Muscle of back (tissue), 11 donors: Measurements from ENCODE around the gene TMEM131L. TPM values are rescaled to one million over a fixed set of nuclear protein-coding genes. Genes with fewer than 3 reads are reported as not detected.
"Not testable (repeated sequence)": the region's sequence is repeated elsewhere in the genome, so short reads cannot be mapped to it uniquely, and the experiment has no call there.

Experiments
- DNase-seq, 3 donors: peaks; one replicate each; pipeline versions ENCODE4 v3.0.0 to v3.0.0-alpha.2; 2013
- polyA plus RNA-seq, 10 donors: library from polyadenylated mRNA; unstranded; fragments of 120-200 nt; gene quantifications; one replicate each; pipeline ENCODE4 v1.2.1, GENCODE V29; 2013; ENCODE audit not compliant: insufficient read length in 10 of 10

The TMEM131L gene
- polyA plus RNA-seq, 10 donors: 31.5 to 66.6 (median 49.6) TPM

- DNase-seq: peak in 1 of 3 donors; percentile 94
Observed at GRCh38 chr4:153541456-153542096, 75.4 kb downstream of the TMEM131L start.

- DNase-seq: no peak
Observed at GRCh38 chr4:153542131-153542530, 76.0 kb downstream of the TMEM131L start.

DNA sequence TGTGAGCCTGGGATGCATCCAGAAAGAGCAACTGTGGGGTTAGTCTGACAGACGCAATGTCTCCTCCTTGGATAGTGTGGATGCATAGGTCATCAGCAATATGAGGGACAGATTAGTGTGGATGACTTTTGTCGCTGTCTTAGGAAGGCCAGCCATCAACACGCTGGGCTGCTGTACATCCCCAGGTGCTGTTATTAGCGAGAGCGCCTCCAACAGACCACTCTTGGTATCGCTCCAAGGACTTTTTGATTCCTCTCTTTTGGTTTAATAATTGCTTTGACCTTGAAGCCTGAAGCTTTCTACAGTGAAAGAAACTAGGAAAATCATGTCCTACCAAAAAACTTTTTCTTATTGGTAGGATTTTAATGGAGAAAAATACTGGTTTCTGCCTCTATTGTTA, 76.7 kb downstream of the TMEM131L start:
- no peak for DNase-seq

- DNase-seq: no peak
Observed at GRCh38 chr4:153543351-153543750, 77.2 kb downstream of the TMEM131L start.

DNA sequence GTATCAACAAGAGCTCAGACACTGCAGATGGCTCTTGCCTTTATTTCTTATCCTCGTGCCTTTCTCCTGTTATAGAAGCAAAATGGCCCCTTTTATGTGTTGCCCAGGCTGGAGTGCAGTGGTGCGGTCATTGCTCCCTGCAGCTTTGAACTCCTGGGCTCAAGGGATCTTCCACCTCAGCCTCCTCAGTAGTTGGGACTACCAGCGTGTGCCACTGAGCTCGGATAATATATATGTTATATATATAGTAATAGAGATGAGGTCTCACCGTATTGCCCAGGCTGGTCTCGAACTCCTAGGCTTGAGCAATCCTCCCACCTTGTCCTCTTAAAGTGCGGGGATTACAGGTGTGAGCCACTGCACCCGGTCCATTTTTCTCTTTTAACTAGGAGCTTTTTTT, 79.7 kb downstream of the TMEM131L start:
- DNase-seq: no peak

DNA sequence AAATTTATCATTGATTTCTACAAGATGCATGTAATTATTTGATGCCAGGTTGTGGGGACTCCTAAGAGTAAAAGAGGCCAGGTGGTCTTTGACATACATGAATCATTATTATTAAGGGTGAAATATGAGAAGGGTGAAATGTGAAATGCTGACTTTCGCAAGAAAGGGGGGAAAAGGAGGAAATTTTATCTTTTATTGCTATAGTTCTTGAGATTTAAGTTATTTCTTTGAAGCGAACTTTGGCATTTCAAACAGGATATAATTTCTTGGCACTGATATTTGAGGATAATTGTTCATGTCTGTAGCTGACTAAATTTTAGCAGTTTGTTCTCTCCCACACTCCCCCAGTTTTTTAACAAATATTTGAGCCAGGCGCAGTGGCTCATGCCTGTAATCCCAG, 80.1 kb downstream of the TMEM131L start:
- no peak for DNase-seq

DNA sequence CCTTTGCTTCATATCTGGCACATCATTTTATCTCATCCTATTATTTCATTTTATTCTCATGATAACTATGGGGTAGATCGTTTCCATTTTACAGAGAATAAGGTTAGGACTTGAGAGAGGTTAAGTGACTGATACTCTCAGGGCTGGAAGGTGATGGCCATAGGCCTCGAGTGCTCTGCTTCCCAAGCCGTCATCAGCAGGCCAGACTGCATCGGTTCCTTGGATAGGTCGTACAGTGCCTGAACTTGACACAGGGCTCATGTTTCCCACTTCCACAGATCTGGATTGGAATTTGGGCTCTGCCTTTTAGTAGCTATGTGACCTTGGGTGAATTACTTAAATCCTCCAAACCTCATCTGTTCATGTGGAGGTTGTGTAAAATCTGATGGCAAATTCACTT, 81.4 kb downstream of the TMEM131L start:
- no peak for DNase-seq

- not testable (repeated sequence) for DNase-seq
Observed at GRCh38 chr4:153548907-153549306, 82.7 kb downstream of the TMEM131L start.

- DNase-seq: no peak
Observed at GRCh38 chr4:153549405-153549804, 83.2 kb downstream of the TMEM131L start.

GRCh38 chr4:153553155-153553818, 87.1 kb downstream of the TMEM131L start:
- no peak for DNase-seq

DNA sequence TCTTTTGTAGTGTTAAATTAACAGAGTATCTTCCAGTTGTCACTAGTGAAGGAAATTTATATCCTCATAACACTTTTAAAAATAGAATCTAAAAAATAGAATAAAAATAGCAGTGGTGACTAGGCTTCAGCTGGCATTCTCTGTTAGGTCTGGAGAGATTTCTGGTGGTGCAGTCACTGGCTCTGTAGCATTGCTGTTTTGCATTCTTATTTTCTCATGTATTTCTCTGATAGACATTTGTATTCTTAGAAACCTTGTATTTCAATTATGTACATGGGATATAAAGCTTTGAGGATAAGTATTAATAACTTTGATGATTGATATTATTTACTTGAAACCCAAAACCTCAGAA, 87.6 kb downstream of the TMEM131L start:
- no peak for DNase-seq

- peak; percentile 87 to 94 (median 90) for DNase-seq
Observed at GRCh38 chr4:153555730-153556434, 89.7 kb downstream of the TMEM131L start.

GRCh38 chr4:153556435-153556815, 90.3 kb downstream of the TMEM131L start:
- no peak for DNase-seq

GRCh38 chr4:153560908-153561307, 94.7 kb downstream of the TMEM131L start:
- no peak for DNase-seq

GRCh38 chr4:153564630-153565525, 98.7 kb downstream of the TMEM131L start:
- peak in 2 of 3 donors; percentile 49 to 66 for DNase-seq

DNA sequence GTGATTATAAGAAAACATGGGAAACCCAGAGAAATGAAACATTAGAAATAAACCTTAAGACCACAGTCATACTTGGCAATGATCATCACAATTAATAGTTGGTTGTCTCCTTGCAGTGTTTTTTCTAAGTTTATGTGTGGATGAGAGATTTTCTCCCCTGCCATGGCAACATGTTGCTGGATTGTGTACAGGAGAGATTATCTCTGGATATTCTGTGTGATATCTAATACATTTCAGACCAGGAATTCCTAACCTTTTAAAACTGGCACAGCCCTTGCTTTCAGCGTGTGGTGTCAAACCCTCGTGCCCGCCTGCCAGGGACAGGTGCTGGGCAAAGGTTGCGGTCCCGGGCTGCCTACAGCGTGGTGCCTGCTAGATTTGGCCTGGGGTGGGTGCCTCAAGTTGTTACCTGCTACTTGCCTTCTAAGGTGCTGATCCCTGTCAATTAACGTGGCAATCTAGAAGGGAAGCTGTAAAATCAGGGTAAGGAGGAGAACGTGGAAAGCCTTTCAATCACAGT, 100.5 kb downstream of the TMEM131L start:
- no peak for DNase-seq

- not testable (repeated sequence) for DNase-seq
Observed at GRCh38 chr4:153567660-153568059, 101.5 kb downstream of the TMEM131L start.

GRCh38 chr4:153570228-153570973, 104.2 kb downstream of the TMEM131L start:
- no peak for DNase-seq

GRCh38 chr4:153571006-153571545, 104.9 kb downstream of the TMEM131L start:
- DNase-seq: no peak

- no peak for DNase-seq
Observed at GRCh38 chr4:153572609-153573008, 106.4 kb downstream of the TMEM131L start.

DNA sequence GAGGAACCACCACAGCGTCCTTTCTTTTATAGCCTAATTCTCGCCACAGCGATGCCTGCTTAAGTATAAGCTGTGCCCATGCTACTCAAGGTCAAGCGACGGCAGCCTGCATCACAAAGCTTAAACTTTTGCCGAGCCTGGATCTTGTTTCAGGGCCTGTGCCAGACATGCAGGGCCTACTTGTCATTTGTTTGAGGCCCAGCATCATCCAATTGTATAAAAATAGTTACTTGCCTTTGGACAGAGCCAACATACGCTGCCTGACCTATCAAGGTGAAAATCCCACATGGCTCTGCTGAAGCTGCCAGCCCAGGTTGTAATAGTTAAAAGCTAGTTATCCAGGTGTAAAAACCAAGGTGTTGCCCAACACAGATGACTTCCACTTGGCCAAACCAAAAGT, 107.1 kb downstream of the TMEM131L start:
- peak in 1 of 3 donors; percentile 44 for DNase-seq
